ENCODE measurements around the gene CMIP. TPM values are rescaled to one million over a fixed set of nuclear protein-coding genes. Genes with fewer than 3 reads are reported as not detected.

The CMIP gene
- total RNA-seq, 1 experiment from 2014 or later = 63.7 TPM

GRCh38 chr16:81568749-81569087 lies 124.1 kb downstream of the CMIP start:
- Mint-ChIP-seq H3K27ac (peak overlapping the region; percentile 38; the same call in 1 of the 2 replicates), H3K4me3 (no peak overlapping the region), H3K36me3 (no peaks in the 10 kb centered on the region), H3K27me3 (ENCODE audit: low read depth) (no peaks in the 10 kb centered on the region), H3K4me1 (peaks cover 35% of the 10 kb centered on the region), H3K9me3 (no peaks in the 10 kb centered on the region)
- no peak for ATAC-seq
- ChIA-PET CTCF (interaction anchor here (2.1 kb wide), 1 partner anchor 17 kb away, joined by 9 read pairs; no protein-coding TSS in a partner anchor), POLR2A (no interaction called here)
- no peak for TF ChIP-seq ZBTB21 (CRISPR knock-in tag; IDR thresholded peaks at IDR 0.05; ENCODE audit: borderline replicate concordance)
- TF ChIP-seq ARID4B (CRISPR knock-in tag; IDR thresholded peaks at IDR 0.05; ENCODE audit: borderline replicate concordance) = no peak
- TF ChIP-seq ZNF416 (CRISPR knock-in tag; IDR thresholded peaks at IDR 0.05) = no peak
- no peak for TF ChIP-seq ZNF317 (CRISPR knock-in tag; IDR thresholded peaks at IDR 0.05; ENCODE audit: borderline replicate concordance, low read depth)
- TF ChIP-seq, protein P1, sequence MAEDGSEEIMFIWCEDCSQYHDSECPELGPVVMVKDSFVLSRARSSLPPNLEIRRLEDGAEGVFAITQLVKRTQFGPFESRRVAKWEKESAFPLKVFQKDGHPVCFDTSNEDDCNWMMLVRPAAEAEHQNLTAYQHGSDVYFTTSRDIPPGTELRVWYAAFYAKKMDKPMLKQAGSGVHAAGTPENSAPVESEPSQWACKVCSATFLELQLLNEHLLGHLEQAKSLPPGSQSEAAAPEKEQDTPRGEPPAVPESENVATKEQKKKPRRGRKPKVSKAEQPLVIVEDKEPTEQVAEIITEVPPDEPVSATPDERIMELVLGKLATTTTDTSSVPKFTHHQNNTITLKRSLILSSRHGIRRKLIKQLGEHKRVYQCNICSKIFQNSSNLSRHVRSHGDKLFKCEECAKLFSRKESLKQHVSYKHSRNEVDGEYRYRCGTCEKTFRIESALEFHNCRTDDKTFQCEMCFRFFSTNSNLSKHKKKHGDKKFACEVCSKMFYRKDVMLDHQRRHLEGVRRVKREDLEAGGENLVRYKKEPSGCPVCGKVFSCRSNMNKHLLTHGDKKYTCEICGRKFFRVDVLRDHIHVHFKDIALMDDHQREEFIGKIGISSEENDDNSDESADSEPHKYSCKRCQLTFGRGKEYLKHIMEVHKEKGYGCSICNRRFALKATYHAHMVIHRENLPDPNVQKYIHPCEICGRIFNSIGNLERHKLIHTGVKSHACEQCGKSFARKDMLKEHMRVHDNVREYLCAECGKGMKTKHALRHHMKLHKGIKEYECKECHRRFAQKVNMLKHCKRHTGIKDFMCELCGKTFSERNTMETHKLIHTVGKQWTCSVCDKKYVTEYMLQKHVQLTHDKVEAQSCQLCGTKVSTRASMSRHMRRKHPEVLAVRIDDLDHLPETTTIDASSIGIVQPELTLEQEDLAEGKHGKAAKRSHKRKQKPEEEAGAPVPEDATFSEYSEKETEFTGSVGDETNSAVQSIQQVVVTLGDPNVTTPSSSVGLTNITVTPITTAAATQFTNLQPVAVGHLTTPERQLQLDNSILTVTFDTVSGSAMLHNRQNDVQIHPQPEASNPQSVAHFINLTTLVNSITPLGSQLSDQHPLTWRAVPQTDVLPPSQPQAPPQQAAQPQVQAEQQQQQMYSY (CRISPR knock-in tag; IDR thresholded peaks at IDR 0.05) = no peak
- no peak for DNase-seq (ENCODE audit: low spot score)

- H3K4me3 Mint-ChIP-seq = no peak overlapping the region
- no peak for ATAC-seq
- CTCF ChIA-PET = no interaction called here
- no peak for TF ChIP-seq FOXP1 (CRISPR knock-in tag; IDR thresholded peaks at IDR 0.05; ENCODE audit: borderline replicate concordance)
- TF ChIP-seq GTF2I (CRISPR knock-in tag; conservative IDR thresholded peaks at IDR 0.05) = no peak
- TF ChIP-seq ZNF396 (CRISPR knock-in tag; IDR thresholded peaks at IDR 0.05; ENCODE audit: borderline replicate concordance) = no peak
- no peak for TF ChIP-seq AR (CRISPR knock-in tag; IDR thresholded peaks at IDR 0.05)
- no peak for TF ChIP-seq ZNF512 (CRISPR knock-in tag; IDR thresholded peaks at IDR 0.05; ENCODE audit: borderline replicate concordance)
- no peak for TF ChIP-seq ZNF219 (CRISPR knock-in tag; IDR thresholded peaks at IDR 0.05; ENCODE audit: borderline replicate concordance)
- TF ChIP-seq TEAD4 (CRISPR knock-in tag; IDR thresholded peaks at IDR 0.05) = no peak
- TF ChIP-seq, protein P2, sequence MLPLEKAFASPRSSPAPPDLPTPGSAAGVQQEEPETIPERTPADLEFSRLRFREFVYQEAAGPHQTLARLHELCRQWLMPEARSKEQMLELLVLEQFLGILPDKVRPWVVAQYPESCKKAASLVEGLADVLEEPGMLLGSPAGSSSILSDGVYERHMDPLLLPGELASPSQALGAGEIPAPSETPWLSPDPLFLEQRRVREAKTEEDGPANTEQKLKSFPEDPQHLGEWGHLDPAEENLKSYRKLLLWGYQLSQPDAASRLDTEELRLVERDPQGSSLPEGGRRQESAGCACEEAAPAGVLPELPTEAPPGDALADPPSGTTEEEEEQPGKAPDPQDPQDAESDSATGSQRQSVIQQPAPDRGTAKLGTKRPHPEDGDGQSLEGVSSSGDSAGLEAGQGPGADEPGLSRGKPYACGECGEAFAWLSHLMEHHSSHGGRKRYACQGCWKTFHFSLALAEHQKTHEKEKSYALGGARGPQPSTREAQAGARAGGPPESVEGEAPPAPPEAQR (CRISPR knock-in tag; IDR thresholded peaks at IDR 0.05) = no peak
- no peak for TF ChIP-seq EMX1 (CRISPR knock-in tag; IDR thresholded peaks at IDR 0.05)
- TF ChIP-seq, protein P3, sequence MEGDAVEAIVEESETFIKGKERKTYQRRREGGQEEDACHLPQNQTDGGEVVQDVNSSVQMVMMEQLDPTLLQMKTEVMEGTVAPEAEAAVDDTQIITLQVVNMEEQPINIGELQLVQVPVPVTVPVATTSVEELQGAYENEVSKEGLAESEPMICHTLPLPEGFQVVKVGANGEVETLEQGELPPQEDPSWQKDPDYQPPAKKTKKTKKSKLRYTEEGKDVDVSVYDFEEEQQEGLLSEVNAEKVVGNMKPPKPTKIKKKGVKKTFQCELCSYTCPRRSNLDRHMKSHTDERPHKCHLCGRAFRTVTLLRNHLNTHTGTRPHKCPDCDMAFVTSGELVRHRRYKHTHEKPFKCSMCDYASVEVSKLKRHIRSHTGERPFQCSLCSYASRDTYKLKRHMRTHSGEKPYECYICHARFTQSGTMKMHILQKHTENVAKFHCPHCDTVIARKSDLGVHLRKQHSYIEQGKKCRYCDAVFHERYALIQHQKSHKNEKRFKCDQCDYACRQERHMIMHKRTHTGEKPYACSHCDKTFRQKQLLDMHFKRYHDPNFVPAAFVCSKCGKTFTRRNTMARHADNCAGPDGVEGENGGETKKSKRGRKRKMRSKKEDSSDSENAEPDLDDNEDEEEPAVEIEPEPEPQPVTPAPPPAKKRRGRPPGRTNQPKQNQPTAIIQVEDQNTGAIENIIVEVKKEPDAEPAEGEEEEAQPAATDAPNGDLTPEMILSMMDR (IDR thresholded peaks at IDR 0.05) = no peak
- TF ChIP-seq ZNF317 (CRISPR knock-in tag; IDR thresholded peaks at IDR 0.05; ENCODE audit: borderline replicate concordance, low read depth) = no peak
- TF ChIP-seq, protein P4, sequence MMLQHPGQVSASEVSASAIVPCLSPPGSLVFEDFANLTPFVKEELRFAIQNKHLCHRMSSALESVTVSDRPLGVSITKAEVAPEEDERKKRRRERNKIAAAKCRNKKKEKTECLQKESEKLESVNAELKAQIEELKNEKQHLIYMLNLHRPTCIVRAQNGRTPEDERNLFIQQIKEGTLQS (CRISPR knock-in tag; conservative IDR thresholded peaks at IDR 0.05) = no peak
- TF ChIP-seq PRRX2 (CRISPR knock-in tag; IDR thresholded peaks at IDR 0.05) = no peak
- no peak for TF ChIP-seq ZNF416 (CRISPR knock-in tag; IDR thresholded peaks at IDR 0.05)
Observed at GRCh38 chr16:81569361-81570034, 124.9 kb downstream of the CMIP start.

More at GRCh38 chr16:81569361-81570034, 124.9 kb downstream of the CMIP start:
- no peaks in the 10 kb centered on the region for H3K27me3 Mint-ChIP-seq (ENCODE audit: low read depth)
- no peak for DNase-seq (ENCODE audit: low spot score)
- POLR2A ChIA-PET = no interaction called here
- no peaks in the 10 kb centered on the region for H3K36me3 Mint-ChIP-seq
- H3K4me1 Mint-ChIP-seq = peaks cover 29% of the 10 kb centered on the region
- H3K27ac Mint-ChIP-seq = no peak overlapping the region; the same call in 1 of the 2 replicates
- H3K9me3 Mint-ChIP-seq = no peaks in the 10 kb centered on the region

Data from WTC11 (cell line).